SK-N-SH (cell line): Measurements from ENCODE around the gene WDR64.

Experiments
- CTCF ChIP-seq: fragments of 200-600 bp; sonication (generic); IDR thresholded peaks from 2 replicates; pipeline ENCODE4 v1.6.1; 2017; ENCODE audit warnings: antibody characterized with exemption, mild to moderate bottlenecking, moderate library complexity
- NRF1 ChIP-seq: IDR thresholded peaks from 2 replicates; pipeline ENCODE4 v1.6.1; 2012; ENCODE audit warnings: low read depth, mild to moderate bottlenecking, low read length

- TF ChIP-seq CTCF (no peak), NRF1 (no peak)
These were observed 122.9 kb downstream of the WDR64 start for GRCh38 chr1:241775021-241775420.
